ENCODE measurements around the gene FBXL7. TPM values are rescaled to one million over a fixed set of nuclear protein-coding genes. Genes with fewer than 3 reads are reported as not detected.

The FBXL7 gene
- total RNA-seq, 1 experiment from 2014 or later = not detected

- H3K27ac Mint-ChIP-seq (ENCODE audit: low read depth, unreplicated experiment) = no peak overlapping the region
- H3K36me3 Mint-ChIP-seq (ENCODE audit: insufficient read depth, unreplicated experiment) = no peaks in the 10 kb centered on the region
- CTCF ChIA-PET = interaction anchor here (0.5 kb wide), 1 partner anchor 282 kb away, joined by 5 read pairs; no protein-coding TSS in a partner anchor
These were observed 219.8 kb downstream of the FBXL7 start for GRCh38 chr5:15719784-15720183.

GRCh38 chr5:15720515-15720914 lies 220.5 kb downstream of the FBXL7 start:
- no peak overlapping the region for H3K27ac Mint-ChIP-seq (ENCODE audit: low read depth, unreplicated experiment)
- CTCF ChIA-PET = no interaction called here
- H3K4me1 Mint-ChIP-seq (ENCODE audit: insufficient read depth, unreplicated experiment) = peaks cover 8% of the 10 kb centered on the region
- H3K4me3 Mint-ChIP-seq (ENCODE audit: unreplicated experiment) = no peak overlapping the region
- H3K9me3 Mint-ChIP-seq (ENCODE audit: unreplicated experiment) = no peaks in the 10 kb centered on the region
- no peak for DNase-seq (ENCODE audit: unreplicated experiment)
- no TSS peak for BruUV-seq (replicated peaks)
- TF ChIP-seq CTCF (IDR thresholded peaks at IDR 0.05; ENCODE audit: unreplicated experiment) = no peak
- POLR2A ChIA-PET = no interaction called here
- intact Hi-C loops (cut with micrococcal nuclease) = no loop called here
- H3K36me3 Mint-ChIP-seq (ENCODE audit: insufficient read depth, unreplicated experiment) = no peaks in the 10 kb centered on the region
- H3K27me3 Mint-ChIP-seq (ENCODE audit: insufficient read depth, unreplicated experiment) = no peaks in the 10 kb centered on the region

More at GRCh38 chr5:15719784-15720183, 219.8 kb downstream of the FBXL7 start:
- H3K9me3 Mint-ChIP-seq (ENCODE audit: unreplicated experiment) = no peaks in the 10 kb centered on the region
- intact Hi-C loops (cut with micrococcal nuclease) = no loop called here
- no peaks in the 10 kb centered on the region for H3K27me3 Mint-ChIP-seq (ENCODE audit: insufficient read depth, unreplicated experiment)
- POLR2A ChIA-PET = interaction anchor here (0.6 to 1.1 kb wide), 2 partner anchors 18 to 71 kb away, joined by 3 read pairs; no protein-coding TSS in a partner anchor
- no peak overlapping the region for H3K4me3 Mint-ChIP-seq (ENCODE audit: unreplicated experiment)
- peaks cover 8% of the 10 kb centered on the region for H3K4me1 Mint-ChIP-seq (ENCODE audit: insufficient read depth, unreplicated experiment)
- no peak for TF ChIP-seq CTCF (IDR thresholded peaks at IDR 0.05; ENCODE audit: unreplicated experiment)
- DNase-seq (ENCODE audit: unreplicated experiment) = no peak
- no TSS peak for BruUV-seq (replicated peaks)

GRCh38 chr5:15722305-15722704 lies 222.3 kb downstream of the FBXL7 start:
- TF ChIP-seq CTCF (IDR thresholded peaks at IDR 0.05; ENCODE audit: unreplicated experiment) = no peak
- Mint-ChIP-seq H3K27me3 (ENCODE audit: insufficient read depth, unreplicated experiment) (no peaks in the 10 kb centered on the region), H3K27ac (ENCODE audit: low read depth, unreplicated experiment) (no peak overlapping the region), H3K36me3 (ENCODE audit: insufficient read depth, unreplicated experiment) (no peaks in the 10 kb centered on the region), H3K4me1 (ENCODE audit: insufficient read depth, unreplicated experiment) (peaks cover 8% of the 10 kb centered on the region), H3K4me3 (ENCODE audit: unreplicated experiment) (no peak overlapping the region), H3K9me3 (ENCODE audit: unreplicated experiment) (peaks cover 2% of the 10 kb centered on the region)
- no peak for DNase-seq (ENCODE audit: unreplicated experiment)
- ChIA-PET POLR2A (interaction anchor here (0.6 kb wide), 1 partner anchor 232 kb away, joined by 3 read pairs; no protein-coding TSS in a partner anchor), CTCF (no interaction called here)
- intact Hi-C loops (cut with micrococcal nuclease) = no loop called here
- BruUV-seq (replicated peaks) = no TSS peak

GRCh38 chr5:15727375-15727774 lies 227.4 kb downstream of the FBXL7 start:
- DNase-seq (ENCODE audit: unreplicated experiment) = no peak
- CTCF ChIA-PET = interaction anchor here (0.8 kb wide), 1 partner anchor 227 kb away, joined by 4 read pairs; no protein-coding TSS in a partner anchor
- no peak overlapping the region for H3K4me3 Mint-ChIP-seq (ENCODE audit: unreplicated experiment)
- POLR2A ChIA-PET = no interaction called here
- no peaks in the 10 kb centered on the region for H3K4me1 Mint-ChIP-seq (ENCODE audit: insufficient read depth, unreplicated experiment)
- H3K36me3 Mint-ChIP-seq (ENCODE audit: insufficient read depth, unreplicated experiment) = no peaks in the 10 kb centered on the region
- intact Hi-C loops (cut with micrococcal nuclease) = no loop called here
- H3K27ac Mint-ChIP-seq (ENCODE audit: low read depth, unreplicated experiment) = no peak overlapping the region
- no peak for TF ChIP-seq CTCF (IDR thresholded peaks at IDR 0.05; ENCODE audit: unreplicated experiment)
- H3K9me3 Mint-ChIP-seq (ENCODE audit: unreplicated experiment) = peaks cover 12% of the 10 kb centered on the region
- BruUV-seq (replicated peaks) = no TSS peak
- no peaks in the 10 kb centered on the region for H3K27me3 Mint-ChIP-seq (ENCODE audit: insufficient read depth, unreplicated experiment)
